SU-DHL-6 (cell line): ENCODE measurements around the gene ALG6.

Experiments used
- EZH2phosphoT487 ChIP-seq: fragments of 200-600 bp; sonication (generic), shearing (Covaris generic); conservative IDR thresholded peaks from 2 replicates; pipeline ENCODE4 v1.6.1; 2018; ENCODE audit warnings: mild to moderate bottlenecking, antibody characterized with exemption, low read length, moderate library complexity, mixed read lengths
- TF ChIP-seq, protein P1 (sequence below): fragments of 200-600 bp; sonication (generic); IDR thresholded peaks from one replicate; pipeline ENCODE4 v1.5.1; 2017; ENCODE audit warnings: antibody characterized with exemption, mild to moderate bottlenecking, low read length, moderate library complexity; ENCODE audit not compliant: insufficient read depth, poor library complexity, severe bottlenecking

DNA sequence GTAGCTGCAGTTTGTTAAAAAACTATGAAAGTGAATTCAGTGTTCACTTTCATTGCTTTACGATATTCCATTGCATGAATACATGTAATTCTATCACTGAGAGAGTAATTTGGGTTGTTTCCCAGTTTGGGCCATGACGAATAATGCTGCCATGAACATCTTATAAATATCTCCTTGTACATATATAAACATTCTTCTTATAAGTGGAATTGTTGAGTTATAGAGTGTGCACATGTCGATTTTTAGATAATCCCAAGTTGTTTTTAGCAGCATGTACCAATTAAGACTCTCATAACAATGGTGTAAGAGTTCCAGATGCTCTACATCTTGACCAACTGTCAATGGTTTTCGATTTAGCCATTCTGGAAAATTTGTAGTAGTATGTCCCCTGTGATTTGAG is 40.9 kb downstream of the ALG6 start:
- TF ChIP-seq, protein P1, sequence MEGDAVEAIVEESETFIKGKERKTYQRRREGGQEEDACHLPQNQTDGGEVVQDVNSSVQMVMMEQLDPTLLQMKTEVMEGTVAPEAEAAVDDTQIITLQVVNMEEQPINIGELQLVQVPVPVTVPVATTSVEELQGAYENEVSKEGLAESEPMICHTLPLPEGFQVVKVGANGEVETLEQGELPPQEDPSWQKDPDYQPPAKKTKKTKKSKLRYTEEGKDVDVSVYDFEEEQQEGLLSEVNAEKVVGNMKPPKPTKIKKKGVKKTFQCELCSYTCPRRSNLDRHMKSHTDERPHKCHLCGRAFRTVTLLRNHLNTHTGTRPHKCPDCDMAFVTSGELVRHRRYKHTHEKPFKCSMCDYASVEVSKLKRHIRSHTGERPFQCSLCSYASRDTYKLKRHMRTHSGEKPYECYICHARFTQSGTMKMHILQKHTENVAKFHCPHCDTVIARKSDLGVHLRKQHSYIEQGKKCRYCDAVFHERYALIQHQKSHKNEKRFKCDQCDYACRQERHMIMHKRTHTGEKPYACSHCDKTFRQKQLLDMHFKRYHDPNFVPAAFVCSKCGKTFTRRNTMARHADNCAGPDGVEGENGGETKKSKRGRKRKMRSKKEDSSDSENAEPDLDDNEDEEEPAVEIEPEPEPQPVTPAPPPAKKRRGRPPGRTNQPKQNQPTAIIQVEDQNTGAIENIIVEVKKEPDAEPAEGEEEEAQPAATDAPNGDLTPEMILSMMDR: no peak
- no peak for TF ChIP-seq EZH2phosphoT487
